ENCODE measurements around the gene HMGB1.

DNA sequence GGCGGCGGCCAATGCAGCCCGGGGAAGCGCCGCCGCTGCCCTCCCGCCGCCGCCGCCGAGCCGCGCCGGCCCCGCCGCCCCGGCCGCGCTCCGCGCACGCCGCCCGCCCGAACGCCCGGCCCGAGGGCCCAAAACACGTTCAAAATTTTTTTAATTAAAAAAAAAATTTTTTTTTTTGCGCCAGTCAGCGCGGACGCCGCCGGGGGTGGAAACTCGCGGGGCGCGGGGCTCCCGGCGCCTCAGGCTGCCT is 468 bp downstream of the HMGB1 start:
- TF ChIP-seq, protein P1, sequence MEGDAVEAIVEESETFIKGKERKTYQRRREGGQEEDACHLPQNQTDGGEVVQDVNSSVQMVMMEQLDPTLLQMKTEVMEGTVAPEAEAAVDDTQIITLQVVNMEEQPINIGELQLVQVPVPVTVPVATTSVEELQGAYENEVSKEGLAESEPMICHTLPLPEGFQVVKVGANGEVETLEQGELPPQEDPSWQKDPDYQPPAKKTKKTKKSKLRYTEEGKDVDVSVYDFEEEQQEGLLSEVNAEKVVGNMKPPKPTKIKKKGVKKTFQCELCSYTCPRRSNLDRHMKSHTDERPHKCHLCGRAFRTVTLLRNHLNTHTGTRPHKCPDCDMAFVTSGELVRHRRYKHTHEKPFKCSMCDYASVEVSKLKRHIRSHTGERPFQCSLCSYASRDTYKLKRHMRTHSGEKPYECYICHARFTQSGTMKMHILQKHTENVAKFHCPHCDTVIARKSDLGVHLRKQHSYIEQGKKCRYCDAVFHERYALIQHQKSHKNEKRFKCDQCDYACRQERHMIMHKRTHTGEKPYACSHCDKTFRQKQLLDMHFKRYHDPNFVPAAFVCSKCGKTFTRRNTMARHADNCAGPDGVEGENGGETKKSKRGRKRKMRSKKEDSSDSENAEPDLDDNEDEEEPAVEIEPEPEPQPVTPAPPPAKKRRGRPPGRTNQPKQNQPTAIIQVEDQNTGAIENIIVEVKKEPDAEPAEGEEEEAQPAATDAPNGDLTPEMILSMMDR (IDR thresholded peaks at IDR 0.05): no peak
- TF ChIP-seq POLR2A (IDR thresholded peaks at IDR 0.05): no peak

Measured in Peyer's patch (tissue), 4 donors.